NB4 (cell line): ENCODE data around the gene VCPKMT.
"Not testable (repeated sequence)": the region's sequence is repeated elsewhere in the genome, so short reads cannot be mapped to it uniquely, and the experiment has no call there.

ENCODE experiments used
- DNase-seq: peaks from one replicate; pipeline ENCODE4 v3.0.0; 2010; ENCODE audit warnings: low read depth
- H3K4me3 ChIP-seq: one replicate; pipeline ENCODE4 v1.5.1; 2011; ENCODE audit warnings: mild to moderate bottlenecking, low read depth, low read length, moderate library complexity
- CTCF ChIP-seq: IDR thresholded peaks from one replicate; pipeline ENCODE4 v1.5.1; 2012; ENCODE audit warnings: low read depth, low read length
- MYC ChIP-seq: IDR thresholded peaks from 2 replicates; pipeline ENCODE4 v1.6.1; 2011; ENCODE audit warnings: low read depth, low read length
- POLR2A ChIP-seq: IDR thresholded peaks from 2 replicates; pipeline ENCODE4 v1.6.1; 2011; ENCODE audit warnings: mild to moderate bottlenecking; ENCODE audit not compliant: insufficient read length; ENCODE audit errors: extremely low read depth
- TF ChIP-seq, protein P1 (sequence below): IDR thresholded peaks from 2 replicates; pipeline ENCODE4 v1.6.1; 2011; ENCODE audit warnings: low read depth, low read length

VCPKMT gene

GRCh38 chr14:50082784-50083466, 33.4 kb downstream of the VCPKMT start:
- TF ChIP-seq POLR2A (no peak), MYC (no peak), CTCF (no peak)
- TF ChIP-seq, protein P1, sequence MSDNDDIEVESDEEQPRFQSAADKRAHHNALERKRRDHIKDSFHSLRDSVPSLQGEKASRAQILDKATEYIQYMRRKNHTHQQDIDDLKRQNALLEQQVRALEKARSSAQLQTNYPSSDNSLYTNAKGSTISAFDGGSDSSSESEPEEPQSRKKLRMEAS = no peak
- peak; percentile 23 for DNase-seq
- no peak overlapping the region for H3K4me3 ChIP-seq

DNA sequence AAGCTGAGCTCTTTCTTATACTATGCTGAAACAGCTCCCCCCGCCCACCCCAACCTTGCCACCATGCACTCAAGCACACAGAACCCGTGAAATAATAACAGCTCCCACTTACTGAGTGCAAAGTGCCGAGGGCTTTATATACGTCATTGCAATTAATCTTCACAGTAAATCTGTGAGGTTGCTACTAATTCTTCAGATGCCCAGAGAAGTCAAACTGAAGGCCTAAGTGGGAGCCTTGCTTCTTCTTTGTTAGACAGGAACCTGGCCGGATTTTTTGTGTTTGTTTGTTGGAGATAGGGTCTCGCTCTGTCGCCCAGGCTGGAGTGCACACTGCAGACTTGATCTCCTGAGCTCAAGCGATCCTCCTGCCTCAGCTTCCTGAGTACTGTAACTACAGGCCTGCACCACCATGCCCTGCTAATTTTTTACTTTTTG, 34.0 kb downstream of the VCPKMT start:
- no peak for DNase-seq
- H3K4me3 ChIP-seq = no peak overlapping the region
- TF ChIP-seq, protein P1 = no peak
- TF ChIP-seq POLR2A (no peak), MYC (no peak), CTCF (no peak)

DNA sequence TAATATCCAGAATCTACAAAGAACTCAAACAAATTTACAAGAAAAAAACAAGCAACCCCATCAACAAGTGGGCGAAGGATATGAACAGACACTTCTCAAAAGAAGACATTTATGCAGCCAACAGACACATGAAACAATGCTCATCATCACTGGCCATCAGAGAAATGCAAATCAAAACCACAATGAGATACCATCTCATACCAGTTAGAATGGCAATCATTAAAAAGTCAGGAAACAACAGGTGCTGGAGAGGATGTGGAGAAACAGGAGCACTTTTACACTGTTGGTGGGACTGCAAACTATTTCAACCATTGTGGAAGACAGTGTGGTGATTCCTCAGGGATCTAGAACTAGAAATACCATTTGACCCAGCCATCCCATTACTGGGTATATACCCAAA, 37.3 kb downstream of the VCPKMT start:
- DNase-seq, H3K4me3 ChIP-seq: not testable (repeated sequence)

DNA sequence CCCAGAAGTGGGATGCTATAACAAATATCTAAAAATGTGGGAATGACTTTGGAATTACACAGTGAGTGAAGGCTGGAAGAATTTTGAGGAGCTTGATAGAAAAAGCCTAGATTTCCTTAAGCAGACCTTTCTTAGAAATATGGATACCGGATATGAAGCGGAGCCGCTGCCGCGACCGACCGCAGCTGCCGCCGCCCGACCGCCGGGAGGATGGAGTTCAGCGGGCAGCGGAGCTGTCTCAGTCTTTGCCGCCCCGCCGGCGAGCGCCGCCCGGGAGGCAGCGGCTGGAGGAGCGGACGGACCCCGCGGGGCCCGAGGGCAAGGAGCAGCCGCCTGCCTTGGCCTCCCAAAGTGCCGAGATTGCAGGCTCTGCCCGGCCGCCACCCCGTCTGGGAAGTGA, 42.7 kb downstream of the VCPKMT start:
- not testable (repeated sequence) for H3K4me3 ChIP-seq

DNA sequence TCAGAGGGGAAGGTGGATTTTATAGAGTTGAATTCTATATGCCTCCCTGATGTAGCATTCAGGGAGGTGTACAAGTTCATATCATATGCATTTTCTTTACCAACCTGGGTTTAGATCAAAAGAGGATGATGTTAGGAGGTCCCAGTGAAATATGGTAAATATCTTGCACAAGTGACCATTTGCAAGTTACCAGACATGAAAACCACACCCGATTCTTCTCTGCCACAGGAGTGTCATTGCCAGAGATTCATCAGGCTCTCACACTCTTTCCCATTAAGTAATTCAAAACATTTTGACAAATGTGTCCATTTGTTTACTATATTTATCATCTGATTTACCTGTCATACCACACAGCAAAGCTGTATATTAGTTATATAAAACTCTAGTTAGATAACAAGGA, 44.0 kb downstream of the VCPKMT start:
- no peak for DNase-seq
- H3K4me3 ChIP-seq = no peak overlapping the region
- TF ChIP-seq, protein P1 = no peak
- TF ChIP-seq CTCF (no peak), MYC (no peak), POLR2A (no peak)

More for the DNA sequence above, 42.7 kb downstream of the VCPKMT start:
- not testable (repeated sequence) for DNase-seq

DNA sequence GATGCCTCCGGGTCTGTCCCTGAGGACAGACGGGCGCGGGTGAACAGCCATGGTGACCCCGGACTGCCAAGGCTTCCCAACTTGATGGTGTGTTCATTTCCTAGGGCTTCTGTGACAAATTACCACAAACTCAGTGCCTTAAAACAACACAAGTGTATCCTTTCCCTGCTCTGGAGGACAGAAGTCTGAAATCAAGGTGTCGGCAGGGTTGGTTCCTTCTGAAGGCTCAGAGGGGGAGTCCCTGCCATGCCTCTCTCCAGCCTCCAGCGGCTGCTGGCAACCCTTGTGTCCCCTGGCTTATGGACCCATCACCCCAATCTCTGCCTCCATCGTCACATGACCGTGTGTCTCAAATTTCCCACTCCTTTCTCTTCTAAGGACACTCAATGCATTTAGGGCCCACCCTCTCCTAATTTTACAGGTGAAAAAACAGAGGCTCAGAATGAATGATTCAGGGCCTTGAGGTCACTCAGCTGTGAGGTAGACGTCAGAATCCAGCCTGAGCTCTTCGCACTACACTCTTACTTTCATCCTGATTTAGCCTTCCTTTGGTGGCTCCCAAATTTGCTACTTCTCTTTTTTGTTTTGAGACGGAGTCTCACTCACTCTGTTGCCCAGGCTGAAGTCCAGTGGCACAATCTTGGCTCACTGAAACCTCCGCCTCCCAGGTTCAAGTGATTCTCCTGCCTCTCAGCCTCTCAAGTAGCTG, 45.4 kb downstream of the VCPKMT start:
- H3K4me3 ChIP-seq = no peak overlapping the region
- DNase-seq = no peak
- TF ChIP-seq, protein P1 = no peak
- no peak for TF ChIP-seq POLR2A
- no peak for TF ChIP-seq CTCF
- no peak for TF ChIP-seq MYC

DNA sequence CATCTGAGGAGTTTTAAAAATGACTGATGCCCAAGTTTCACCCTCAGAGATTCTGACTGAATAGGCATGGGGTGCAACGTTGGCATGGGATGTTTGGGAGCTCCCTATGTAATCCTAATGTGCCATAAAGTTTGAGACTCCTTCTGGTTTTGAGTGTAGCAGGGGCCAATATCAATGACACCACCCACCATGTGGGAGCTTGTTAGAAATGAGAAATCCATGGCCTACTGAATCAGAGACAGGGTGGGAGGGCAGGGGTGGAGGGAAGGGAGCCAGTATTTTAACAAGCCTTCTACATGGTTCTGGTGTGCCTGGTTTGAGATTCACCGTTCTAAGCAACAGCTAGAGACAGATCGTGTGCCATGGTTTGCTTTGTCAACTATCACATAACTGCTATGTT, 46.1 kb downstream of the VCPKMT start:
- H3K4me3 ChIP-seq = no peak overlapping the region
- DNase-seq = no peak
- TF ChIP-seq, protein P1 = no peak
- TF ChIP-seq CTCF (no peak), MYC (no peak), POLR2A (no peak)
